Subcutaneous adipose tissue (tissue), 4 donors: ENCODE results near the gene PAX5. TPM values are rescaled to one million over a fixed set of nuclear protein-coding genes. Genes with fewer than 3 reads are reported as not detected.

Experiments used
- total RNA-seq, 4 donors: library from RNA; depleted of rRNA; stranded (reverse); fragments of >200 nt; gene quantifications; one replicate each; pipeline ENCODE4 v1.1.0, GENCODE V29; 2016
- TF ChIP-seq, protein P1 (sequence below): fragments of 450-650 bp; IDR thresholded peaks from one replicate; pipeline ENCODE4 v1.5.1; 2016; ENCODE audit warnings: low read depth, mild to moderate bottlenecking, control low read depth, antibody characterized with exemption, moderate library complexity

The PAX5 gene
- total RNA-seq, 4 donors from 2014 or later: under 0.01 to 0.19 (median 0.17) TPM; not detected in 1

DNA sequence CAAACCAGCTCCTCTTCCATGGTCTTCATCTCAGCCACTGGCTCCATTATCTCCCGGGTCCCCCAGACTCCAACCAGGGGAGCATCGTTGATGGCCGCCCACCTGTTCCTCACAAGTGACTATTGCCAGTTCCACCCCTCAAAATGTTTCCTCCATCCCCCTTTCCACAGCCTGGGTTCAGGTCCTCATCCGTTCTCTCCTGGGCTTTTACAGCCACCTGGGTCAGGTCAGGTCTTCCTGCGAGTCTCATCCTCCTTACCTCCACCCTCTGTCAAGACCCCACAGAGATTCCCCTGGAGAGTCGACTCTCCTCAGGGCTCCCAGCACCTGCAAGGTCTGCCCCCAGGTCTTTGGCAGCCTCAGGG, 133.2 kb downstream of the PAX5 start:
- TF ChIP-seq, protein P1, sequence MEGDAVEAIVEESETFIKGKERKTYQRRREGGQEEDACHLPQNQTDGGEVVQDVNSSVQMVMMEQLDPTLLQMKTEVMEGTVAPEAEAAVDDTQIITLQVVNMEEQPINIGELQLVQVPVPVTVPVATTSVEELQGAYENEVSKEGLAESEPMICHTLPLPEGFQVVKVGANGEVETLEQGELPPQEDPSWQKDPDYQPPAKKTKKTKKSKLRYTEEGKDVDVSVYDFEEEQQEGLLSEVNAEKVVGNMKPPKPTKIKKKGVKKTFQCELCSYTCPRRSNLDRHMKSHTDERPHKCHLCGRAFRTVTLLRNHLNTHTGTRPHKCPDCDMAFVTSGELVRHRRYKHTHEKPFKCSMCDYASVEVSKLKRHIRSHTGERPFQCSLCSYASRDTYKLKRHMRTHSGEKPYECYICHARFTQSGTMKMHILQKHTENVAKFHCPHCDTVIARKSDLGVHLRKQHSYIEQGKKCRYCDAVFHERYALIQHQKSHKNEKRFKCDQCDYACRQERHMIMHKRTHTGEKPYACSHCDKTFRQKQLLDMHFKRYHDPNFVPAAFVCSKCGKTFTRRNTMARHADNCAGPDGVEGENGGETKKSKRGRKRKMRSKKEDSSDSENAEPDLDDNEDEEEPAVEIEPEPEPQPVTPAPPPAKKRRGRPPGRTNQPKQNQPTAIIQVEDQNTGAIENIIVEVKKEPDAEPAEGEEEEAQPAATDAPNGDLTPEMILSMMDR: no peak

DNA sequence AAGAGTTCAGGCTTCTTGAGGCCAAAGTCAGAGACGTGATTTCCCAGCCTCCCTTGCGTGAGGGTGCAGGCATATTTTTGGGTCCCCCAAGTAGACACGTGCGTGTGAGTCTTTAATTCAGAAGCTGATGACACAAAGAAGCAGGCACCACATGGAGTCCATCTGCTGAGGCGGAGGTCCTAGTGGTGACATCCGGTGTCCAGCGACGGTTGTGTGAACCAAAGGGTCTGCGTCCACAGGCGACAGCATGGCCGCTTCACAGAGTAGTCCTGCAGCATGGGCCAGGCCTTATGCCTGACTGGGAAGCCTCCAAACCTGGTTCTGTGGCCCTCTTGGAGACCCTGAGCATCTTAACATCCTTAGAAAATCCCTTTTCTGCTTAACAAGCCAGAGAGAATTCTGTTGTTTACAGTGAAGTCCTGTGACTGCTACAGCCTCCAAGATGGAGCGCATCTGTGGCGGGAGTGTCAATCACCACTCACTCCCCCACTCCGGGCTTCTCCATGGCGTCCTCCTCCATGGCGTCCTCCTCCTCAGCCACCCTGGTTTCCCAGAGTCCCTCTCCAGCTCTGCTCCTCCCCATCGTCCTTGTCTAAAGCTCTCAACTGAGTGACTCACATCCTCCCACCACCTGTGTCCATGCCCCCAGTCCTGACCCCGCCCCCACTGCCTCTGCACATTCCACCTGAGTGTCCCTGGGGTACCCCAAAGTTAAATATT, 133.8 kb downstream of the PAX5 start:
- TF ChIP-seq, protein P1: no peak

DNA sequence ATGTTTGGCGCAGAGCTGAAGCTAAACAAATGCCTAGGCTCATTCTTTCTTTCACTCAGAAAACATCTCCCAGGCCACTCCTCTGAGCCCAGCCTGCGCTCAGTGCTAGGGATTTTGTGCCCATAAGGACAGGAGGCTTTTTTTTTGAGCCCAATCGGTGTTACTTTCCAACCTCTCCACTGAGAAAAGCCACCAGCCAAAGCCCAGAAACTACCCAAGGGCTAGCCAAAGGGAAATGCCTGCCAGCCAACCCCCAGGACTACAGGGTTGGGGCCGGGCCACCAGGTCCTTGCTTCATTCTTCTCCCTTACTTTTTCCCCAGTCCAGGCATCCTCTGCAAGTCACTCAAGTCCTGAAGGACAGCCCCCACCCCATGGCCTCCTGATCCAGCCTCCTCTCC, 134.7 kb downstream of the PAX5 start:
- TF ChIP-seq, protein P1: no peak

DNA sequence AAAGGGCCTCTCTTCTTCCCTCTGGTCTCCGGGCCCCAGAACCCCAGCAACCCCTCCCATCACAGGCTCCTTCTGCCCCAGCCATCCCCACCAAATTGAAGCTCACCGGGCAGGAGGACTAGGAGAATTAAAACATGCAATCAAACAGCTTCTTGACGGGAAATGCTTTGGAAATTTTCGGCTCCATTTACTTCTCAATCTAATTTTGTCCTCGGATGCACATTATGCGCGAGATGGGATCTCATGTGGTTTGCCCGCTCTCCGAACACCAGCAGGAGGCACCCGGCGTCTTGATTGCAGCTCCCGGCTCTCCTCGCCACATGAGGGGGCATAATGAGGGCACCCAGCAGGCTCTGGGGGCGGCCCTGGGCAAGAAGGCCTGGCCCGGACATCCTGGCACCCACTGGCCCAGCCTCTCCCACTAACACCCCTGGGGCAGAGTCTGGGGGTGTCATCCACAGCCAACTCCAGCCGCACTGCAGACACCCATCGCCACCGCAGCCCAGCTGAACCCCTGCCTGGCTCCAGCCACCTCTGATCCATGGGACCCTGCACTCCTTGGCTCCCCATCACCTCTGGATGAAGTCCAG, 135.5 kb downstream of the PAX5 start:
- TF ChIP-seq, protein P1: no peak

DNA sequence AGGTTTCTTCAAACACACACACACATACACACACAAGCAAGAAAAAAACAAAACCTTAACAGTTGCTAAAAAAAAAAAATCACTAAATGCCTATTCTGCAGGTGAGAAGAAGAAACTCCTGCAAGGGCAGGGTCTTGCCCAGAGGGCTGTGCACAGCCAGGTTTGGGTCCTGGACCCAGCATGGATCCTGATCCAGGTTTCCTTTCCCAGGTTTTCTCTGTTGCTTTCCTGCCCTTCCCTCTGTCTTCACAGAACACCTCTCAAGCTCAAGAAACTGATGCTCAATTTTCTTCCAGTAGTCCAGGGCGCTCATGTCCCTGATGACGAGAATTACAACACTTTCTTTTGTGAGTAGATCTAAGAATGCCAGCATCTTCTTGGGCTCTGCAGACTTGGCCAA, 136.6 kb downstream of the PAX5 start:
- TF ChIP-seq, protein P1: no peak

DNA sequence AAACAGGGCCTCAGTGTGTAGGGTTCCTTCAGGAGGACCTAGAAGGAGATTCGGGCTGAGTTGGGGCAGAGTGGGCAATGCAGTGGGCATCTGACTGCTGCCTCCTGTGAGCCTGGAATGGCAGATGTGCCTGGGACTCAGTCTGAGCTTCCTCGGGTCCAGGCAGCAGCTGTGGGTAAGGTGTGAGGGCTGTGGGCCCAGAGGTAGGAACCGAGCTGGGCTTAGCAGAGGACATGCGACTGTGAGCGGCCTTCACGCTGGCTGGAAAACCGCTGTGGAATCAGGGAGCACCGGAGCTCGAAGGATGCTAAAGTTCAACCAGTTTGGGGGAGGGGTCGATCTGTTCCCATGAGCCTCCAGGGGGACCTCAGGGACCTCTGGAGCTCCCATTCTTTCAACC, 137.0 kb downstream of the PAX5 start:
- TF ChIP-seq, protein P1: no peak

DNA sequence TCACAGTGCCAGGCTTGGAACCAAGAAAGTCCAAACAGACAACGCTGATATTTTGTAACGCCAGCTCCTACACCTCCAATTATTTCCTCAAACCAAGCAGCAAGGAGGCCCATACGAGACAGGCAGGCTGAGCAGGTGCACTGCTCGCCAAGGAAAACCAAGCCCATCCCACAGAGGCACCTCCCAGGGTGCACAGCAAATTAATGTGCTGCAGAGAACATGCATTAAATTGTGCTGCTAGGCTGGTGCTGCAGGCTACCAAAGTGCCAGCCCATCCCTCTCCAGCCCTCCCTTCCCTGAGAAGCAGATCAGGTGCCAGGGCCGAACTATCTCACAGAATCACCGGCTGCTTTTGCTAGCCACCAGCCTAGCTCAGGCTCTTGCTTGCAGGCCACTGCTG, 137.8 kb downstream of the PAX5 start:
- TF ChIP-seq, protein P1: no peak
